CD4-positive, alpha-beta T cell (primary cell): ENCODE measurements around the gene KCNK13. TPM values are rescaled to one million over a fixed set of nuclear protein-coding genes. Genes with fewer than 3 reads are reported as not detected.
A peak's percentile ranks its signal among the peaks of the same experiment; 100 is the strongest.

Source experiments
- ATAC-seq: fragments of 200-7000 bp; cut with Tn5 transposase; one replicate; pipeline ENCODE4 v1.10.0; 2022; ENCODE audit warnings: mild to moderate bottlenecking; ENCODE audit not compliant: poor library complexity
- CTCF ChIA-PET: fragments of 350-600 bp; sonication (Branson Sonifier 250); formaldehyde crosslinking; loops from one replicate; lab custom pipeline; 2021; ENCODE audit warnings: antibody characterized with exemption, inconsistent platforms; lab: Charles Lee
- POLR2A ChIA-PET: fragments of 350-600 bp; sonication (Branson Sonifier 250); formaldehyde crosslinking; loops from one replicate; lab custom pipeline; 2021; ENCODE audit warnings: antibody characterized with exemption, inconsistent platforms; lab: Charles Lee
- DNase-seq, 14 experiments: peaks; one replicate each; pipeline ENCODE4 v3.0.0-alpha.2; 2013 to 2020; ENCODE audit warnings: mixed read lengths in 2 of 14
- H3K27ac ChIP-seq, 2 donors: one replicate each; pipeline versions ENCODE4 v1.5.1 to v1.7.0; 2013; ENCODE audit warnings: low read length in 2 of 2, low read depth in 1 of 2, mild to moderate bottlenecking in 1 of 2
- H3K27me3 ChIP-seq, 2 experiments: 1 replicate in 1 of 2; 2 replicates in 1 of 2; pipeline versions ENCODE4 v1.6.1 to v1.7.0; 2013; ENCODE audit warnings: low read length in 2 of 2, control low read depth in 1 of 2, mild to moderate bottlenecking in 1 of 2, moderate library complexity in 1 of 2; ENCODE audit not compliant: insufficient read depth in 2 of 2, control insufficient read depth in 1 of 2
- H3K36me3 ChIP-seq: one replicate; pipeline ENCODE4 v1.6.1; 2013; ENCODE audit warnings: low read length, control low read depth; ENCODE audit not compliant: insufficient read depth
- H3K4me1 ChIP-seq: one replicate; pipeline ENCODE4 v1.6.1; 2013; ENCODE audit warnings: low read length, control low read depth; ENCODE audit not compliant: insufficient read depth
- H3K4me3 ChIP-seq: one replicate; pipeline ENCODE4 v1.5.1; 2013; ENCODE audit warnings: mild to moderate bottlenecking, low read length, moderate library complexity
- H3K9me3 ChIP-seq, 2 experiments: 1 replicate in 1 of 2; 2 replicates in 1 of 2; pipeline versions ENCODE4 v1.6.1 to v1.7.0; 2013; ENCODE audit warnings: low read length in 2 of 2, mild to moderate bottlenecking in 2 of 2, control low read depth in 1 of 2, moderate library complexity in 1 of 2; ENCODE audit not compliant: control insufficient read depth in 1 of 2, insufficient read depth in 1 of 2
- H3K27ac Mint-ChIP-seq: one replicate; pipeline ENCODE4 v1.8.0; 2020; ENCODE audit warnings: mixed read lengths
- H3K27me3 Mint-ChIP-seq: one replicate; pipeline ENCODE4 v1.8.0; 2021; ENCODE audit warnings: mixed read lengths
- H3K36me3 Mint-ChIP-seq: one replicate; pipeline ENCODE4 v1.8.0; 2021; ENCODE audit warnings: low read depth, mixed read lengths
- H3K4me1 Mint-ChIP-seq: one replicate; pipeline ENCODE4 v1.8.0; 2021; ENCODE audit warnings: low read depth, mixed read lengths
- H3K4me3 Mint-ChIP-seq: one replicate; pipeline ENCODE4 v1.8.0; 2020; ENCODE audit warnings: mild to moderate bottlenecking, mixed read lengths
- H3K9me3 Mint-ChIP-seq: one replicate; pipeline ENCODE4 v1.8.0; 2020; ENCODE audit warnings: mixed read lengths
- CTCF ChIP-seq: fragments of 200-600 bp; IDR thresholded peaks from one replicate; pipeline ENCODE4 v1.8.0; 2022; ENCODE audit warnings: antibody characterized with exemption, mild to moderate bottlenecking
- intact Hi-C, 2 experiments: fragments of 100-400 bp; cut with DNase I in 1 of 2; cut with micrococcal nuclease in 1 of 2; formaldehyde crosslinking; loops; one replicate each; pipeline versions ENCODE4 v1.15.1 to v1.9.0; 2023 to 2025; cut with DNase I, micrococcal nuclease
- polyA plus RNA-seq, 2 donors: library from polyadenylated mRNA; unstranded; fragments of 120-200 nt; gene quantifications; one replicate each; pipeline ENCODE4 v1.2.1, GENCODE V29; 2013
- total RNA-seq, 174 experiments: library from RNA in 2 of 174; stranded (reverse) in 2 of 174; gene quantifications; one replicate each; pipeline ENCODE4 v1.2.3 and lab custom pipeline; 2021 to 2026

Gene KCNK13
- not detected for total RNA-seq
- polyA plus RNA-seq (2013, experiment 1 of 2), result 0.34 TPM
- 0.12 TPM for polyA plus RNA-seq (2013, experiment 2 of 2)
- 0 to 0.98 (median 0) reads per million in 172 experiments for total RNA-seq (lab: John Stamatoyannopoulos, UW)

- H3K27me3 Mint-ChIP-seq, result peaks cover 67% of the 10 kb centered on the region
- H3K9me3 Mint-ChIP-seq, result no peaks in the 10 kb centered on the region
- H3K27ac Mint-ChIP-seq, result no peak within 1 kb of the TSS
- no peak for TF ChIP-seq CTCF
- Histone ChIP-seq H3K36me3 (no peaks in the 10 kb centered on the region), H3K4me1 (peaks cover 32% of the 10 kb centered on the region), H3K4me3 (peak within 1 kb of the TSS; percentile 46), H3K9me3 (peaks cover 0 to 12% of the 10 kb centered on the region in 2 experiments), H3K27ac (no peak within 1 kb of the TSS), H3K27me3 (peaks cover 43 to 78% of the 10 kb centered on the region in 2 experiments)
- peak within 1 kb of the TSS; percentile 75 for H3K4me3 Mint-ChIP-seq
- no peaks in the 10 kb centered on the region for H3K36me3 Mint-ChIP-seq
- DNase-seq (peak in 2 of 14 experiments; percentile 32 to 43), ATAC-seq (no peak)
- ChIA-PET CTCF (no interaction called here), POLR2A (no interaction called here)
- intact Hi-C loops, result no loop called here
- peaks cover 21% of the 10 kb centered on the region for H3K4me1 Mint-ChIP-seq
Observed at GRCh38 chr14:90061685-90062126, at the start of gene KCNK13. KCNK13 (plus strand) TSS chr14:90061994; CDS start chr14:90062206, 212 bp downstream.

GRCh38 chr14:90017371-90017770, 44.4 kb upstream of the KCNK13 start:
- H3K27me3 Mint-ChIP-seq, result no peaks in the 10 kb centered on the region
- Histone ChIP-seq H3K27me3 (no peaks in the 10 kb centered on the region), H3K36me3 (peaks cover 64% of the 10 kb centered on the region), H3K27ac (no peak overlapping the region), H3K4me1 (no peaks in the 10 kb centered on the region), H3K9me3 (no peaks in the 10 kb centered on the region), H3K4me3 (no peak overlapping the region)
- peaks cover 92% of the 10 kb centered on the region for H3K36me3 Mint-ChIP-seq
- POLR2A ChIA-PET, result no interaction called here
- DNase-seq (no peak), ATAC-seq (no peak)
- H3K9me3 Mint-ChIP-seq, result no peaks in the 10 kb centered on the region
- no peak for TF ChIP-seq CTCF
- intact Hi-C loops, result no loop called here
- CTCF ChIA-PET, result no interaction called here
- peaks cover 4% of the 10 kb centered on the region for H3K4me1 Mint-ChIP-seq
- no peak overlapping the region for H3K27ac Mint-ChIP-seq
- no peak overlapping the region for H3K4me3 Mint-ChIP-seq

GRCh38 chr14:90019824-90020523, 41.8 kb upstream of the KCNK13 start:
- H3K27me3 Mint-ChIP-seq, result no peaks in the 10 kb centered on the region
- ChIA-PET CTCF (no interaction called here), POLR2A (no interaction called here)
- ATAC-seq, result no peak
- TF ChIP-seq CTCF, result no peak
- peaks cover 68% of the 10 kb centered on the region for H3K36me3 ChIP-seq
- H3K4me1 ChIP-seq, result no peaks in the 10 kb centered on the region
- no peaks in the 10 kb centered on the region for H3K9me3 Mint-ChIP-seq
- no peak overlapping the region for H3K27ac ChIP-seq
- H3K4me1 Mint-ChIP-seq, result peaks cover 4% of the 10 kb centered on the region
- H3K27ac Mint-ChIP-seq, result no peak overlapping the region
- no peaks in the 10 kb centered on the region for H3K27me3 ChIP-seq
- no peak overlapping the region for H3K4me3 ChIP-seq
- intact Hi-C loops, result no loop called here
- DNase-seq, result no peak
- H3K36me3 Mint-ChIP-seq, result peaks cover 93% of the 10 kb centered on the region
- no peak overlapping the region for H3K4me3 Mint-ChIP-seq
- H3K9me3 ChIP-seq, result no peaks in the 10 kb centered on the region
